H9 (cell line): ENCODE results near the gene KIAA0930. TPM values are rescaled to one million over a fixed set of nuclear protein-coding genes. Genes with fewer than 3 reads are reported as not detected.

Experiments
- DNase-seq: peaks from one replicate; pipeline ENCODE4 v3.0.0-alpha.2; 2017
- H2AFZ ChIP-seq: one replicate; pipeline ENCODE4 v1.6.1; 2013; ENCODE audit warnings: mild to moderate bottlenecking, low read length, control low read depth, moderate library complexity
- H2AK5ac ChIP-seq: 2 replicates; pipeline ENCODE4 v1.6.1; 2013; ENCODE audit warnings: low read length, control low read depth, mixed read lengths; ENCODE audit not compliant: insufficient read length
- H2BK120ac ChIP-seq: one replicate; pipeline ENCODE4 v1.6.1; 2013; ENCODE audit warnings: low read depth, mild to moderate bottlenecking, low read length, control low read depth, inconsistent platforms; ENCODE audit not compliant: poor library complexity, severe bottlenecking
- H2BK12ac ChIP-seq: 2 replicates; pipeline ENCODE4 v1.6.1; 2013; ENCODE audit warnings: low read length, control low read depth, mixed read lengths, low read depth; ENCODE audit not compliant: insufficient read length
- H2BK15ac ChIP-seq: 2 replicates; pipeline ENCODE4 v1.6.1; 2013; ENCODE audit warnings: low read depth, low read length, control low read depth
- H2BK20ac ChIP-seq: one replicate; pipeline ENCODE4 v1.6.1; 2013; ENCODE audit warnings: low read depth, mild to moderate bottlenecking, low read length, control low read depth, inconsistent platforms; ENCODE audit not compliant: poor library complexity, severe bottlenecking
- H2BK5ac ChIP-seq: 2 replicates; pipeline ENCODE4 v1.6.1; 2013; ENCODE audit warnings: low read length, control low read depth, mixed read lengths; ENCODE audit not compliant: insufficient read length
- H3K14ac ChIP-seq: 2 replicates; pipeline ENCODE4 v1.6.1; 2013; ENCODE audit warnings: low read length, control low read depth; ENCODE audit not compliant: insufficient read depth
- H3K18ac ChIP-seq: 2 replicates; pipeline ENCODE4 v1.6.1; 2013; ENCODE audit warnings: low read depth, mild to moderate bottlenecking, mixed read lengths, low read length, control low read depth; ENCODE audit not compliant: insufficient read length
- H3K23ac ChIP-seq: 2 replicates; pipeline ENCODE4 v1.6.1; 2013; ENCODE audit warnings: low read length, control low read depth, mixed read lengths, low read depth; ENCODE audit not compliant: insufficient read length
- H3K23me2 ChIP-seq: 2 replicates; pipeline ENCODE4 v1.6.1; 2013; ENCODE audit warnings: low read depth, mild to moderate bottlenecking, mixed read lengths, low read length, control low read depth; ENCODE audit not compliant: insufficient read length, poor library complexity, severe bottlenecking
- H3K27ac ChIP-seq: 2 replicates; pipeline ENCODE4 v1.5.1; 2013; ENCODE audit warnings: low read length, control low read depth, mixed read lengths, low read depth; ENCODE audit not compliant: insufficient read length
- H3K27me3 ChIP-seq: 2 replicates; pipeline ENCODE4 v1.6.1; 2013; ENCODE audit warnings: low read length, control low read depth, inconsistent platforms; ENCODE audit not compliant: insufficient read depth
- H3K4ac ChIP-seq: 2 replicates; pipeline ENCODE4 v1.6.1; 2013; ENCODE audit warnings: low read depth, mild to moderate bottlenecking, control low read depth, inconsistent platforms, low read length, moderate library complexity
- H3K4me1 ChIP-seq: 2 replicates; pipeline ENCODE4 v1.6.1; 2013; ENCODE audit warnings: low read length, control low read depth, inconsistent platforms; ENCODE audit not compliant: insufficient read depth
- H3K4me2 ChIP-seq: 2 replicates; pipeline ENCODE4 v1.6.1; 2013; ENCODE audit warnings: low read length, control low read depth, mixed read lengths; ENCODE audit not compliant: insufficient read length, insufficient read depth
- H3K56ac ChIP-seq: 2 replicates; pipeline ENCODE4 v1.6.1; 2013; ENCODE audit warnings: low read depth, mild to moderate bottlenecking, mixed read lengths, low read length, control low read depth; ENCODE audit not compliant: insufficient read length
- H3K79me1 ChIP-seq: 2 replicates; pipeline ENCODE4 v1.6.1; 2013; ENCODE audit warnings: low read depth, mild to moderate bottlenecking, moderate library complexity, low read length, control low read depth, inconsistent platforms; ENCODE audit not compliant: insufficient read depth, poor library complexity, severe bottlenecking
- H3K79me2 ChIP-seq: 2 replicates; pipeline ENCODE4 v1.6.1; 2013; ENCODE audit warnings: low read length, control low read depth, inconsistent platforms; ENCODE audit not compliant: insufficient read depth
- H3K9ac ChIP-seq: 2 replicates; pipeline ENCODE4 v1.6.1; 2013; ENCODE audit warnings: low read length, control low read depth, mixed read lengths; ENCODE audit not compliant: insufficient read length; ENCODE audit errors: extremely low read depth
- H3K9me3 ChIP-seq: one replicate; pipeline ENCODE4 v1.6.1; 2013; ENCODE audit warnings: low read depth, low read length, inconsistent platforms; ENCODE audit not compliant: control insufficient read depth
- H3T11ph ChIP-seq: one replicate; pipeline ENCODE4 v1.6.1; 2013; ENCODE audit warnings: mild to moderate bottlenecking, low read length, control low read depth, inconsistent platforms
- H4K20me1 ChIP-seq: one replicate; pipeline ENCODE4 v1.6.1; 2013; ENCODE audit not compliant: control insufficient read depth, insufficient read length, insufficient read depth
- H4K5ac ChIP-seq: 2 replicates; pipeline ENCODE4 v1.6.1; 2013; ENCODE audit warnings: low read depth, mild to moderate bottlenecking, mixed read lengths, low read length, control low read depth; ENCODE audit not compliant: insufficient read length
- H4K8ac ChIP-seq: replicated peaks from 2 replicates; pipeline ENCODE4 v1.6.1; 2013; ENCODE audit warnings: low read length, control low read depth, mixed read lengths, low read depth; ENCODE audit not compliant: insufficient read length
- H4K91ac ChIP-seq: 2 replicates; pipeline ENCODE4 v1.6.1; 2013; ENCODE audit warnings: low read depth, mild to moderate bottlenecking, moderate library complexity, mixed read lengths, low read length, control low read depth; ENCODE audit not compliant: insufficient read length
- H3K27ac Mint-ChIP-seq, 3 experiments: 2 replicates in 2 of 3; 3 replicates in 1 of 3; pipeline ENCODE4 v1.8.0; 2020 to 2021; ENCODE audit warnings: mixed read lengths in 3 of 3, mild to moderate bottlenecking in 1 of 3, moderate library complexity in 1 of 3
- H3K27me3 Mint-ChIP-seq: 2 replicates; pipeline ENCODE4 v1.8.0; 2021; ENCODE audit warnings: low read depth, mild to moderate bottlenecking, moderate library complexity, mixed read lengths
- H3K36me3 Mint-ChIP-seq, 3 experiments: 2 replicates in 2 of 3; 3 replicates in 1 of 3; pipeline ENCODE4 v1.8.0; 2020 to 2021; ENCODE audit warnings: low read depth in 3 of 3, mixed read lengths in 3 of 3; ENCODE audit not compliant: insufficient read depth in 1 of 3
- H3K4me1 Mint-ChIP-seq, 2 experiments: 2 replicates each; pipeline ENCODE4 v1.8.0; 2020; ENCODE audit warnings: mixed read lengths in 2 of 2
- H3K4me3 Mint-ChIP-seq, 2 experiments: 2 replicates in 1 of 2; 3 replicates in 1 of 2; pipeline ENCODE4 v1.8.0; 2020 to 2021; ENCODE audit warnings: mild to moderate bottlenecking in 2 of 2, mixed read lengths in 2 of 2, moderate library complexity in 1 of 2
- H3K9me3 Mint-ChIP-seq, 2 experiments: 2 replicates in 1 of 2; 3 replicates in 1 of 2; pipeline ENCODE4 v1.8.0; 2020; ENCODE audit warnings: mild to moderate bottlenecking in 2 of 2, mixed read lengths in 2 of 2, moderate library complexity in 1 of 2
- CTCF ChIP-seq: fragments of 200-600 bp; sonication (generic); conservative IDR thresholded peaks from 3 replicates; pipeline ENCODE4 v1.8.0; 2021; ENCODE audit warnings: antibody characterized with exemption, mild to moderate bottlenecking
- whole genome bisulfite sequencing: extraction: QIAGEN DNeasy Blood & Tissue Kit; methylation state at CpG from one replicate; pipeline ENCODE4 v1.1.7; 2013; ENCODE audit warnings: missing lambda C conversion rate, low lambda C conversion rate, mixed read lengths; ENCODE audit not compliant: insufficient read length; ENCODE audit errors: extremely low coverage; 5-methylcytosine and 5-hydroxymethylcytosine counted together
- total RNA-seq: library from RNA; stranded (reverse); gene quantifications from 2 replicates; pipeline ENCODE4 v1.2.1, GENCODE V29; 2021

The KIAA0930 gene
- total RNA-seq, 1 experiment from 2014 or later: 46.2 TPM

DNA sequence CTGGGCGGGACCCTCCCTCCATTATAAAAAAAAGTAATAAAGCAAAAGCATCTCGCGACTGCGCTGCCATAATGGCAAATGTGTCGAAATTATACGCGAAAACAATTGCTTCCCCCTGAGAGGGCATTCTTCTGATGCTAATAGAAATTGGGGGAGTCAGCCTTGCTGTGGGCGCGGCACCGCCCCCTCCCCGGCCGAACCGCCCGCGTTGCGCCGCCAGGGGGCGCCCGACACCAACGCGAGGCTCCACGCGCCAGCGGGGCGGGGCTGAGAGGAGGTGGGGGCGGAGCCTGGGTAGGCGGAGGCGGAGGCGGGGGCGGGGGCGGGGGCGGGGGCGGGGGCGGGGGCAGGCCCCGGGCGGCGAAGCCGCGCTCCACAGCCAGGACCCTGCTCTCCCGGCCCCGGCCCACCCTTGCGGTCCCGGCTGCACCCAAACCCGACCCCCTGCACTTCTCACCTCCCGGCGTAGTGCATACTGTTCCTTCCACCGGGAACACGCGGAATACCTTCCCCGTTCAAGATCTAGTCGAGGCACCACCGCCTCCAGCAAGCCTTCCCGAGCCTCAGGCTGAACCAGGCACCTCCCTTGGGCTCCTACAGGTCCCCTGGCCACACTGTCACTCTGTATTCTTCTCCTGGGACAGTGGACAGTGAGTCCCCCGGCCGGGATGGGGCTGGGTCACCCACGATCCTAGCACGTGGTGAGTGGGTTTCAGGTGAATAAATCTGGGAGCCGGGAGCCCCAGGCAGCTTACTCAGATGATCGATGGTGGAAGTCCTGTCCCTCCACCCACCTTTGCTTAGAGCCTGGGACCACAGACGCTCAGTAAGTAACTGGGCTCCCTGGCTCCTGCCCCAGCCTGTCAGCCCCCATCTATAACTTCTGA, 28.5 kb upstream of the KIAA0930 start:
- WGBS: no CpG with 5 or more reads among the region's 60 CpGs
- H3K79me2 ChIP-seq: no peaks in the 10 kb centered on the region
- no peak overlapping the region for H3K23ac ChIP-seq
- H3K56ac ChIP-seq: no peak overlapping the region
- DNase-seq: peak; percentile 86
- no peak overlapping the region for H3T11ph ChIP-seq
- H3K4me2 ChIP-seq: peak overlapping the region; percentile 37
- peak overlapping the region; percentile 56 for H3K18ac ChIP-seq
- no peak overlapping the region for H3K27ac ChIP-seq
- H4K91ac ChIP-seq: no peak overlapping the region
- no peaks in the 10 kb centered on the region for H3K9me3 ChIP-seq
- Mint-ChIP-seq H3K36me3 (no peaks in the 10 kb centered on the region), H3K9me3 (no peaks in the 10 kb centered on the region), H3K27me3 (peaks cover 31% of the 10 kb centered on the region), H3K27ac (peak overlapping the region in 1 of 3 experiments; percentile 92; a peak in 2 of 7 replicates), H3K4me1 (peaks cover 12 to 18% of the 10 kb centered on the region in 2 experiments), H3K4me3 (peak overlapping the region; percentile 82 to 93)
- no peak overlapping the region for H4K5ac ChIP-seq
- peak; percentile 91 for TF ChIP-seq CTCF
- no peak overlapping the region for H2BK5ac ChIP-seq
- no peaks in the 10 kb centered on the region for H3K27me3 ChIP-seq
- no peaks in the 10 kb centered on the region for H4K20me1 ChIP-seq
- H3K79me1 ChIP-seq: no peaks in the 10 kb centered on the region
- H2AFZ ChIP-seq: no peak overlapping the region
- no peak overlapping the region for H4K8ac ChIP-seq
- no peak overlapping the region for H2AK5ac ChIP-seq
- H3K9ac ChIP-seq: no peak overlapping the region
- no peak overlapping the region for H2BK20ac ChIP-seq
- H3K14ac ChIP-seq: peak overlapping the region; percentile 39; the same call in 1 of the 2 replicates
- H2BK15ac ChIP-seq: no peak overlapping the region
- H3K4ac ChIP-seq: no peak overlapping the region
- no peak overlapping the region for H2BK120ac ChIP-seq
- peaks cover 14% of the 10 kb centered on the region for H3K23me2 ChIP-seq
- H2BK12ac ChIP-seq: no peak overlapping the region
- no peaks in the 10 kb centered on the region; the same call in 1 of the 2 replicates for H3K4me1 ChIP-seq
